Stimulated activated CD4-positive, alpha-beta T cell treated with anti-CD3 and anti-CD28 coated beads, Interleukin-2, amount 100 ng/mL, for 24 hours (primary cell): ENCODE data around the gene SCARF2.
"Not testable (repeated sequence)": the region's sequence is repeated elsewhere in the genome, so short reads cannot be mapped to it uniquely, and the experiment has no call there.

Source experiments
- DNase-seq, 2 donors: peaks; one replicate each; pipeline ENCODE4 v3.0.0-alpha.2; 2020

The SCARF2 gene

GRCh38 chr22:20437613-20438426, at the start of gene SCARF2:
TSS of gene SCARF2 (minus strand) at chr22:20437825. CDS start at chr22:20437754, 71 bp downstream.
- DNase-seq, result no peak

GRCh38 chr22:20486229-20486628, 48.6 kb upstream of the SCARF2 start:
- DNase-seq, result no peak

- no peak for DNase-seq
These were observed 47.5 kb upstream of the SCARF2 start for GRCh38 chr22:20484948-20485683.

- no peak for DNase-seq
These were observed 46.1 kb upstream of the SCARF2 start for GRCh38 chr22:20483771-20484170.

- not testable (repeated sequence) for DNase-seq
These were observed 45.5 kb upstream of the SCARF2 start for GRCh38 chr22:20483143-20483506.

GRCh38 chr22:20479612-20480196, 42.1 kb upstream of the SCARF2 start:
- no peak for DNase-seq

GRCh38 chr22:20478059-20478458, 40.4 kb upstream of the SCARF2 start:
- not testable (repeated sequence) for DNase-seq

GRCh38 chr22:20475569-20475968, 37.9 kb upstream of the SCARF2 start:
- DNase-seq, result not testable (repeated sequence)

GRCh38 chr22:20475115-20475436, 37.5 kb upstream of the SCARF2 start:
- no peak for DNase-seq

- no peak for DNase-seq
These were observed 35.2 kb upstream of the SCARF2 start for GRCh38 chr22:20472629-20473442.

GRCh38 chr22:20471126-20471833, 33.7 kb upstream of the SCARF2 start:
- DNase-seq, result no peak

- not testable (repeated sequence) for DNase-seq
These were observed 32.9 kb upstream of the SCARF2 start for GRCh38 chr22:20470525-20470924.

GRCh38 chr22:20469110-20469868, 31.7 kb upstream of the SCARF2 start:
- DNase-seq, result no peak

GRCh38 chr22:20466659-20467379, 29.2 kb upstream of the SCARF2 start:
- no peak for DNase-seq

- DNase-seq, result no peak
These were observed 28.1 kb upstream of the SCARF2 start for GRCh38 chr22:20465759-20466077.

- DNase-seq, result no peak
These were observed 27.5 kb upstream of the SCARF2 start for GRCh38 chr22:20464912-20465758.

- peak; percentile 56 to 59 for DNase-seq
These were observed 26.5 kb upstream of the SCARF2 start for GRCh38 chr22:20464096-20464614.

- no peak for DNase-seq
These were observed 25.9 kb upstream of the SCARF2 start for GRCh38 chr22:20463324-20464095.

GRCh38 chr22:20459862-20460261, 22.2 kb upstream of the SCARF2 start:
- DNase-seq, result no peak
